ENCODE results near the gene ARID1A.

The ARID1A gene

DNA sequence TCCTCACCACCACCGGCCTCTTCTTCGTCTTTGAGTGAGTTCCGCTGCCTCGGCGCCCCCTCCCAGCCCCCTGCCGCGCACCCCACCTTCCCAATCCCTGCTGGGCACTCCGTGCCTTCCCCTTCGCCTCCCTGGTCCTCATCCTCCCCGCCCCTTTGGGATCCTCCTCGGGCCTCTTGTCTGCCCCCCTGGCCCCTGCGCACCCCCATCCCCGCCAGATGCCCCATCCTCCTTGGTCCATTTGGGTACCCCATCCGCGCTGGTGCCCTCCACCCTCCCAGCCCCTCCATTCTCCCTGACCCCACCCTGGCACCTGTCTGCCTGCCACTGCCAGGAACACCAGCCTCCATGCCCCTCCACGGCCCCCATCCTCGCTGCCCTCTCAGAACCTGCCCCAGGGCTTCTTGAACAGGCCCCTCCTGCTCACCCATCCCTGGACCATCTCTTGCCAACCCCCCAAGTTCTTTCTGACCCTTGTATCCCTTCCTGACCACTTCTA is 131.3 kb downstream of the ARID1A start:
- TF ChIP-seq NFIC (IDR thresholded peaks at IDR 0.05) (no peak), TAF1 (IDR thresholded peaks at IDR 0.05; ENCODE audit: low read depth) (no peak), CREB1 (IDR thresholded peaks at IDR 0.05; ENCODE audit: low read depth) (no peak), EGR1 (IDR thresholded peaks at IDR 0.05) (no peak), CEBPB (IDR thresholded peaks at IDR 0.05) (no peak), ZBTB7A (IDR thresholded peaks at IDR 0.05; ENCODE audit: low read depth) (no peak)

DNA sequence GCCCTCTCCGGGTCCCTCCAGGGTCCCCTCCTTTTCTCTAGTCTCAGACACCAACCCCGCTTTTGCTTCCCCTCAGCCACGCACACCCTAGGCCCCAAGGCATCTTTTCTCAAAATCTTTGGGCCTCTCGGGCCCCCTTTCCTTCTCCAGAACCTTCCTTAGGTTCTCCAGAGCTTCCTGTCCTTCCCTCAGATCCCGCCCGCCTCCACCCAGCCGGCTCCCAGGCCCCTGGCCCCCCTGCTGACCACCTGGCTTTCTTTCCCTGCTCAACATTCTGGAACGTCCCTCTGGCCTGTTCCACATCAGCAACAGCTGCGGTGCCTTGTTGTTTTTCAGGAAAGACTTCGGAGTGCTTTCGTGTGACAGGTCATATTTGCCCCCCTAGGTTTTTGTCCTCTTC is 131.8 kb downstream of the ARID1A start:
- TF ChIP-seq CREB1 (IDR thresholded peaks at IDR 0.05; ENCODE audit: low read depth) (no peak), TCF12 (IDR thresholded peaks at IDR 0.05; ENCODE audit: low read depth) (peak; percentile 41; the same call in 1 of the 2 replicates), MAX (IDR thresholded peaks at IDR 0.05) (0 out of 2 replicates have a peak, but pooled peaks have one; percentile 28), EP300 (IDR thresholded peaks at IDR 0.05; ENCODE audit: borderline replicate concordance) (peak; percentile 40; the same call in 1 of the 2 replicates), NFIC (IDR thresholded peaks at IDR 0.05) (peak; percentile 84), TEAD4 (IDR thresholded peaks at IDR 0.05) (peak; percentile 27; the same call in 1 of the 2 replicates), ZBTB7A (IDR thresholded peaks at IDR 0.05; ENCODE audit: low read depth) (peak; percentile 83)
- TF ChIP-seq, protein P1, sequence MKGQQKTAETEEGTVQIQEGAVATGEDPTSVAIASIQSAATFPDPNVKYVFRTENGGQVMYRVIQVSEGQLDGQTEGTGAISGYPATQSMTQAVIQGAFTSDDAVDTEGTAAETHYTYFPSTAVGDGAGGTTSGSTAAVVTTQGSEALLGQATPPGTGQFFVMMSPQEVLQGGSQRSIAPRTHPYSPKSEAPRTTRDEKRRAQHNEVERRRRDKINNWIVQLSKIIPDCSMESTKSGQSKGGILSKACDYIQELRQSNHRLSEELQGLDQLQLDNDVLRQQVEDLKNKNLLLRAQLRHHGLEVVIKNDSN (IDR thresholded peaks at IDR 0.05), result no peak

DNA sequence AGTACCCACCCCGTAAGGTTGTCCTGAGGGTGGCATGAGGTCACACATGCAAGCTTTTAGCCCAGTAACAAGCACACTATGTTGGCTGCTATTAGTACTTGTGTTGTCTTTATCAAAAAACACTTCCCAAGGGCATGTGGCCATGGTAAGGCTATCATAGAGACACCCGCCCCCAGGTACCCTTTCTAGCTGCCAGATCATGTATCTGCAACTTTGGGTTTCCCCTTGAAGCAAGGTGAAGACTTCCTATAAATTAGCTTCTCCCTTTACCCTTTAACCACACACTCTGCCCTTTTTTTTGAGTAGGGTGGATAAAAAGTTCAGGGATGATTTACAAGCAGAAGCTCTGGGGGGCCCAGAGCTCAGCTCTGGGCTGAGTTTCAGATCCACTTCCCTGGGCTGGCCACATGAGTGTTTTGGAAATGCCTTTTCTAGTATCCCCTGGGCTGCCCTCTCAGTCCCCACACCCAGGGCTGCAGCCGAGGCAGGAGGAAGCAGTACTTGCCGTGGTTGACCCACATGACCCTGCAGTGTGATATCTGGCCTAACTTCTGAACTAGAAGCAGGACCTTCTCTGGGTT is 132.7 kb downstream of the ARID1A start:
- TF ChIP-seq EP300 (IDR thresholded peaks at IDR 0.05; ENCODE audit: borderline replicate concordance) (no peak), MAX (IDR thresholded peaks at IDR 0.05) (no peak), RAD21 (IDR thresholded peaks at IDR 0.05; ENCODE audit: low read depth) (no peak), TAF1 (IDR thresholded peaks at IDR 0.05; ENCODE audit: low read depth) (no peak), TEAD4 (IDR thresholded peaks at IDR 0.05) (no peak), ZBTB7A (IDR thresholded peaks at IDR 0.05; ENCODE audit: low read depth) (no peak), CREB1 (IDR thresholded peaks at IDR 0.05; ENCODE audit: low read depth) (no peak), EGR1 (IDR thresholded peaks at IDR 0.05) (no peak), TCF12 (IDR thresholded peaks at IDR 0.05; ENCODE audit: low read depth) (no peak), NFIC (IDR thresholded peaks at IDR 0.05) (no peak), YY1 (IDR thresholded peaks at IDR 0.05; ENCODE audit: low read depth) (no peak), CEBPB (IDR thresholded peaks at IDR 0.05) (no peak), FOXM1 (IDR thresholded peaks at IDR 0.05; ENCODE audit: borderline replicate concordance, low read depth) (no peak)
- TF ChIP-seq, protein P2, sequence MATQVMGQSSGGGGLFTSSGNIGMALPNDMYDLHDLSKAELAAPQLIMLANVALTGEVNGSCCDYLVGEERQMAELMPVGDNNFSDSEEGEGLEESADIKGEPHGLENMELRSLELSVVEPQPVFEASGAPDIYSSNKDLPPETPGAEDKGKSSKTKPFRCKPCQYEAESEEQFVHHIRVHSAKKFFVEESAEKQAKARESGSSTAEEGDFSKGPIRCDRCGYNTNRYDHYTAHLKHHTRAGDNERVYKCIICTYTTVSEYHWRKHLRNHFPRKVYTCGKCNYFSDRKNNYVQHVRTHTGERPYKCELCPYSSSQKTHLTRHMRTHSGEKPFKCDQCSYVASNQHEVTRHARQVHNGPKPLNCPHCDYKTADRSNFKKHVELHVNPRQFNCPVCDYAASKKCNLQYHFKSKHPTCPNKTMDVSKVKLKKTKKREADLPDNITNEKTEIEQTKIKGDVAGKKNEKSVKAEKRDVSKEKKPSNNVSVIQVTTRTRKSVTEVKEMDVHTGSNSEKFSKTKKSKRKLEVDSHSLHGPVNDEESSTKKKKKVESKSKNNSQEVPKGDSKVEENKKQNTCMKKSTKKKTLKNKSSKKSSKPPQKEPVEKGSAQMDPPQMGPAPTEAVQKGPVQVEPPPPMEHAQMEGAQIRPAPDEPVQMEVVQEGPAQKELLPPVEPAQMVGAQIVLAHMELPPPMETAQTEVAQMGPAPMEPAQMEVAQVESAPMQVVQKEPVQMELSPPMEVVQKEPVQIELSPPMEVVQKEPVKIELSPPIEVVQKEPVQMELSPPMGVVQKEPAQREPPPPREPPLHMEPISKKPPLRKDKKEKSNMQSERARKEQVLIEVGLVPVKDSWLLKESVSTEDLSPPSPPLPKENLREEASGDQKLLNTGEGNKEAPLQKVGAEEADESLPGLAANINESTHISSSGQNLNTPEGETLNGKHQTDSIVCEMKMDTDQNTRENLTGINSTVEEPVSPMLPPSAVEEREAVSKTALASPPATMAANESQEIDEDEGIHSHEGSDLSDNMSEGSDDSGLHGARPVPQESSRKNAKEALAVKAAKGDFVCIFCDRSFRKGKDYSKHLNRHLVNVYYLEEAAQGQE (IDR thresholded peaks at IDR 0.05; ENCODE audit: low read depth), result no peak
- TF ChIP-seq, protein P1 (IDR thresholded peaks at IDR 0.05), result no peak

DNA sequence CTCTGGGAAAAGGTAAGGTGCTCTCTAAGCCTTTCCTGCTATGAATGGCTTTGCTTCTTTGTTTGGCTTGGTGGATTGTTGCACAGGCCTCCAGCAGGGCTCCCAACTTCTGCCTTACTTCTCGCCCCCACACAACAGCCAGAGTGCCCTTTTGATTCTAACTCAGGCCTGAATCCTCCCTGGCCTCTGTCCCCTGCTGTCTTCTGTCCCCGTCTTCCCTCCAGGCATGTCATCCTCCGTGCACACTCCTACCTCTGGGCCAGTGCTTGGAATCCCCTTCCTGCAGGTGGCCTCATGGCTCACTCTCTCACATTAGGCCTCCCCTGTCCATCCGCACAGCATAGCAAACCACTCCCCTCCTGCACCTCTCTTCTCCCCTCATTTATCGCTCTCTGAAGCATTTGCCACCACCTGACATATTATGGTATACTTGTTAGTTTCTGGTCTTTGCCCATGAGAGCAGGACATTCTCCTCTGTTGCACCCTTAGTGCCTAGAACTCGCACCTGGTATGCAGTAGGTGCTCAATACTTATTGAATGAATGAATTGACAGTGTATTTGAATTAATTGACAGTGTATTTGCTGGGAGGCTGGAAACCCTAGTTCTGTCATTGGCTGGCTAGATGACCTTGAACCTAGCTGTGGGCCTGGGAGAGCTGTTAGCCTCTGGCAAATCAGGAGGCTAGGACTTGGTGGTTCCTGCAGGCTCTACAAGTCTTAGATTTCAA is 133.5 kb downstream of the ARID1A start:
- TF ChIP-seq NFIC (IDR thresholded peaks at IDR 0.05) (no peak), TCF12 (IDR thresholded peaks at IDR 0.05; ENCODE audit: low read depth) (no peak), CREB1 (IDR thresholded peaks at IDR 0.05; ENCODE audit: low read depth) (no peak), EGR1 (IDR thresholded peaks at IDR 0.05) (no peak), ZBTB7A (IDR thresholded peaks at IDR 0.05; ENCODE audit: low read depth) (no peak), CEBPB (IDR thresholded peaks at IDR 0.05) (no peak), YY1 (IDR thresholded peaks at IDR 0.05; ENCODE audit: low read depth) (no peak), RAD21 (IDR thresholded peaks at IDR 0.05; ENCODE audit: low read depth) (no peak), MAX (IDR thresholded peaks at IDR 0.05) (no peak), TAF1 (IDR thresholded peaks at IDR 0.05; ENCODE audit: low read depth) (no peak), FOXM1 (IDR thresholded peaks at IDR 0.05; ENCODE audit: borderline replicate concordance, low read depth) (no peak), TEAD4 (IDR thresholded peaks at IDR 0.05) (no peak), EP300 (IDR thresholded peaks at IDR 0.05; ENCODE audit: borderline replicate concordance) (no peak)
- TF ChIP-seq, protein P1 (IDR thresholded peaks at IDR 0.05), result no peak
- TF ChIP-seq, protein P2 (IDR thresholded peaks at IDR 0.05; ENCODE audit: low read depth), result no peak

All from Ishikawa (cell line).